NCI-H226 (cell line): ENCODE results near the gene BID.

Experiments
- DNase-seq: peaks from one replicate; pipeline ENCODE4 v3.0.0-alpha.2; 2015

BID gene

GRCh38 chr22:17782621-17783020 is 8.4 kb upstream of the BID start:
- DNase-seq, result no peak

GRCh38 chr22:17782158-17782557 is 7.9 kb upstream of the BID start:
- no peak for DNase-seq

GRCh38 chr22:17781319-17782031 is 7.2 kb upstream of the BID start:
- DNase-seq, result peak; percentile 80

GRCh38 chr22:17780741-17781318 is 6.6 kb upstream of the BID start:
- DNase-seq, result no peak

GRCh38 chr22:17780116-17780740 is 6.0 kb upstream of the BID start:
- no peak for DNase-seq

GRCh38 chr22:17779286-17780115 is 5.2 kb upstream of the BID start:
- DNase-seq, result no peak

GRCh38 chr22:17778412-17778976 is 4.2 kb upstream of the BID start:
- DNase-seq, result no peak

GRCh38 chr22:17777717-17778044 is 3.4 kb upstream of the BID start:
- no peak for DNase-seq

GRCh38 chr22:17777005-17777716 is 2.9 kb upstream of the BID start:
- DNase-seq, result no peak

- DNase-seq, result no peak
Observed at GRCh38 chr22:17775781-17776465, 1.7 kb upstream of the BID start.

GRCh38 chr22:17774926-17775685 is 837 bp upstream of the BID start:
- no peak for DNase-seq

GRCh38 chr22:17773606-17774205 is 563 bp downstream of the BID start:
- DNase-seq, result no peak

GRCh38 chr22:17772958-17773605 is 1.2 kb downstream of the BID start:
- peak; percentile 66 for DNase-seq

GRCh38 chr22:17772249-17772957 is 1.9 kb downstream of the BID start:
- peak; percentile 44 for DNase-seq

- DNase-seq, result no peak
Observed at GRCh38 chr22:17770180-17771077, 3.8 kb downstream of the BID start.

- no peak for DNase-seq
Observed at GRCh38 chr22:17769716-17770082, 4.6 kb downstream of the BID start.

- DNase-seq, result no peak
Observed at GRCh38 chr22:17769013-17769715, 5.1 kb downstream of the BID start.
